ENCODE results near the gene TMEM150A. TPM values are rescaled to one million over a fixed set of nuclear protein-coding genes. Genes with fewer than 3 reads are reported as not detected.
"Not testable (repeated sequence)": the region's sequence is repeated elsewhere in the genome, so short reads cannot be mapped to it uniquely, and the experiment has no call there.

TMEM150A gene
- total RNA-seq, 1 donor from 2014 or later = 31.5 TPM

DNA sequence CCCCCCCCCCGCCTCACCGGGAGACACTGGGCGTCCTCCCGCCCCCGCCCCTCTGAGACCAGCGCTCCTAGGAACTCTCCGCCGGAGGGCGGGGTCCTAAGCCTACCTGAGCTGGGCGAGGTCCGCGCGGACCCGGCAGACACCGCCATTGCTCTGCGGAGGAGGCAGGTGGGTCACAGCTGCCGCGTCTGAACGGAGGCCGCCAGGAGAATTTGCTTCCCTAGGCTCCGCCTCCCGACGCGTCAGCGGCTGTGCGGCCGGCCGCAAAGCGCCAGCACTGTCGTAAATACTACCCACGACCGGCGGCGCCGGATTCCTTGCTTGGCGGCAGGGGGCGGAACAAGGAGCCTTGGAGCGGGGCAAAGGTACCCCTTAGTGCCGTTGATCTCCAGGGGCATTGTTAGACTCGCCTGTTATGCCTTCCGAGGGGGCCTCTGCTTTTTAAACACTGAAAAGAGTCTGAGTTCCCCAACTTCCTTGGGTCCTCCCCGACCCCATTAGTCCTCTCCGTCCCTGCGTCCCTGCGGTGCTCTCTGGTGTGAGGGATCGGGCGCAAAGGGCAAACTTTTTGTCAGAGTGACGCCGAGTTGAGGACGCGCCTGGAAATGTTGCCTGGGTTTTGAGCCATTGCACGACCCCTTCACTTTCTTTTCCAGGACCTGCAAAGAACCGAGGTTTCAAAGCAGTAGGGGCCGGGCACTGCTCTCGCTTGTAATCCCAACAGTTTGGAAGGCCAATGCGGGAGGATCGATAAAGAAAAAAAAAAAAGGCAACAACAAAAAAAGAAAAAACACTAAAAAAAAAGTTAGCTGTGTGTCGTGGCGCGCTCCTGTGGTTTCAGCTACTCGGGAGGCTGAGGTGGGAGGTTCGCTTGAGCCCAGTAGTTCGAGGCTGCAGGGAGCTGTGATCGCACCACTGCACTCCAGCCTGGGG is 41.0 kb downstream of the TMEM150A start, which contains the start of gene GGCX:
GGCX (minus strand) TSS at position 214 of the 933 bp plus-strand sequence; CDS start at position 149, 65 bp downstream.
- Histone ChIP-seq H3K4me1 (peaks cover 24% of the 10 kb centered on the region), H3K4me3 (peak within 1 kb of the TSS; percentile 72), H3K9me3 (no peaks in the 10 kb centered on the region), H3K27me3 (no peaks in the 10 kb centered on the region), H3K36me3 (peaks cover 21% of the 10 kb centered on the region), H3K27ac (peak within 1 kb of the TSS; percentile 90)
- DNase-seq = peak; percentile 99
- intact Hi-C loops (cut with DNase I) = no loop called here
- ATAC-seq = peak; percentile 97
- TF ChIP-seq, protein P1, sequence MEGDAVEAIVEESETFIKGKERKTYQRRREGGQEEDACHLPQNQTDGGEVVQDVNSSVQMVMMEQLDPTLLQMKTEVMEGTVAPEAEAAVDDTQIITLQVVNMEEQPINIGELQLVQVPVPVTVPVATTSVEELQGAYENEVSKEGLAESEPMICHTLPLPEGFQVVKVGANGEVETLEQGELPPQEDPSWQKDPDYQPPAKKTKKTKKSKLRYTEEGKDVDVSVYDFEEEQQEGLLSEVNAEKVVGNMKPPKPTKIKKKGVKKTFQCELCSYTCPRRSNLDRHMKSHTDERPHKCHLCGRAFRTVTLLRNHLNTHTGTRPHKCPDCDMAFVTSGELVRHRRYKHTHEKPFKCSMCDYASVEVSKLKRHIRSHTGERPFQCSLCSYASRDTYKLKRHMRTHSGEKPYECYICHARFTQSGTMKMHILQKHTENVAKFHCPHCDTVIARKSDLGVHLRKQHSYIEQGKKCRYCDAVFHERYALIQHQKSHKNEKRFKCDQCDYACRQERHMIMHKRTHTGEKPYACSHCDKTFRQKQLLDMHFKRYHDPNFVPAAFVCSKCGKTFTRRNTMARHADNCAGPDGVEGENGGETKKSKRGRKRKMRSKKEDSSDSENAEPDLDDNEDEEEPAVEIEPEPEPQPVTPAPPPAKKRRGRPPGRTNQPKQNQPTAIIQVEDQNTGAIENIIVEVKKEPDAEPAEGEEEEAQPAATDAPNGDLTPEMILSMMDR (IDR thresholded peaks at IDR 0.05) = peak; percentile 19

DNA sequence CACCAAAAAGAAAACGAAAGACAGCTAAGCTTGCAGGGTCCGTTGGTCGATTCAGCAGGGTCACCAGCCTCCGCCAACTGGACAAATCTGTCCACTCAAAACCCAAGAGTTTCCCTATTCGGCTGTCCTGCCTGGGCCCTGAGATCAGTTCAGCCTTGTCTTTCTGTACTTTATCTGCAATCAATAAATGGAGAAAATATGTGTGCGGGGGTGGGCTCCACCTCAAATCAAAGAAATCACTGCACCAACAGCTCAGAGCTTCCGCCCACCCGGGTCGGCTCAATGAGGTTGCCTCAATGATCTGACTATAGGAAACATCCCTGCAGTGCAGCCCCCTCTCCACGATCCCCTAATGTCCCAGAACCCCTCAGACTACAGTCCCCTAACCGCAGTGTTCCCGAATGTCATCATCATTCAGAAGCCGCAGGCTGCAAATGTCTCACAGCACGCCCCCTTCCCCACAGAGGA is 41.7 kb downstream of the TMEM150A start:
- Histone ChIP-seq H3K4me1 (peaks cover 24% of the 10 kb centered on the region), H3K27me3 (no peaks in the 10 kb centered on the region), H3K27ac (peak overlapping the region; percentile 90), H3K4me3 (peak overlapping the region; percentile 72), H3K36me3 (peaks cover 26% of the 10 kb centered on the region), H3K9me3 (no peaks in the 10 kb centered on the region)
- intact Hi-C loops (cut with DNase I) = no loop called here
- DNase-seq (no peak), ATAC-seq (no peak)
- TF ChIP-seq, protein P1 (IDR thresholded peaks at IDR 0.05) = no peak

DNA sequence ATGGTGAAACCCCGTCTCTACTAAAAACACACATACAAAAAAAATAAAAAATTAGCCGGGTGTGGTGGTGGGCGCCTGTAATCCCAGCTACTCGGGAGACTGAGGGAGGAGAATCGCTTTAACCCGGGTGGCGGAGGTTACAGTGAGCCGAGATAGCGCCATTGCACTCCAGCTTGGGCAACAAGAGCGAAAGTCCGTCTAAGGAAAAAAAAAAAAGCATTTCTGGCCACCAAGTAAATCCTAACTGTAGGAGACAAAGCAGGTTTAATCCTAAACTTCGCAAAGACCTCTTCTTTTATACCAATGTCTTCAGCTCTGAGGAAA is 42.1 kb downstream of the TMEM150A start:
- Histone ChIP-seq H3K4me3 (peak overlapping the region; percentile 72), H3K36me3 (peaks cover 31% of the 10 kb centered on the region), H3K27ac (peak overlapping the region; percentile 90), H3K4me1 (peaks cover 24% of the 10 kb centered on the region)
- ATAC-seq; H3K27me3 ChIP-seq; DNase-seq; H3K9me3 ChIP-seq; intact Hi-C loops (cut with DNase I): not testable (repeated sequence)

DNA sequence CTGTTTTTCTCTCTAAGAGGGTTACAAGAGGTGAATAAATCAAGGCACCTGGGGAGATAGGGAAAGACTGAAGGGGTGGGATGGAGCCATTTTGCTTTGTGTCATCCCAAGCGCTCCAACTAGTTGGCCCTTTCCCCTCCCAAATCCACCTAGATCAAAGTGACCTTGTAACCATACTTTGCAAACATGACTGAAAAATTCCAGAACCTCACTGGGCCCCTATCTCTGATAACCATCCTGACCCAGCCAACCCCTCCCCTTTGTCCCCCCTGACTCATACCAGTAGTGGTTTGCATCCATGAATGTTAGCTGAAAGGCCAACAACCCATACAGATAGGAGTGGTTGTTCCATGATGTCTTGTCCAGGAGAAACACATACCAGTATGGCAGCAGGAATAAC is 44.3 kb downstream of the TMEM150A start:
- ATAC-seq = no peak
- peaks cover 53% of the 10 kb centered on the region for H3K36me3 ChIP-seq
- intact Hi-C loops (cut with DNase I) = no loop called here
- DNase-seq = no peak
- no peak overlapping the region for H3K4me3 ChIP-seq
- no peaks in the 10 kb centered on the region for H3K9me3 ChIP-seq
- H3K4me1 ChIP-seq = peaks cover 24% of the 10 kb centered on the region
- no peak overlapping the region for H3K27ac ChIP-seq
- H3K27me3 ChIP-seq = no peaks in the 10 kb centered on the region
- TF ChIP-seq, protein P1 (IDR thresholded peaks at IDR 0.05) = no peak

DNA sequence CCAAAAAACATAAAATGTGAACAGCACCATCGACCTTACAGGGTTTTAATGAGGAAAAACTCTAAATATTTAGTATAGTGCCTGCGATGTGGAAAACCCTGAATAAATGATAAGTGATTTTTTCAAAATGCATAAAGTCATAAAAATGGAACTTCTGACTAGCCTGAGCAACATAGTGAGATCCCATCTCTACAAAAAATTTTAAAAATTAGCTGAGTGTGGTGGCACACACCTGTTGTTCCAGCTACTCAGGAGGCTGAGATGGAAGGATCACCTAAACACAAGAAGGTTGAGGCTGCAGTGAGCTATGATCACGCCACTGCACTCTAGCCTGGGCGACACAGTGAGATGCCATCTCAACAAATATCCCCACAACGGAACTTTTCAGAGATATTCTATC is 45.4 kb downstream of the TMEM150A start:
- H3K27me3 ChIP-seq = no peaks in the 10 kb centered on the region
- no peak overlapping the region for H3K27ac ChIP-seq
- TF ChIP-seq, protein P1 (IDR thresholded peaks at IDR 0.05) = no peak
- DNase-seq (no peak), ATAC-seq (no peak)
- H3K4me1 ChIP-seq = peaks cover 27% of the 10 kb centered on the region
- H3K4me3 ChIP-seq = no peak overlapping the region
- H3K36me3 ChIP-seq = peaks cover 63% of the 10 kb centered on the region
- no peaks in the 10 kb centered on the region for H3K9me3 ChIP-seq
- intact Hi-C loops (cut with DNase I) = no loop called here

DNA sequence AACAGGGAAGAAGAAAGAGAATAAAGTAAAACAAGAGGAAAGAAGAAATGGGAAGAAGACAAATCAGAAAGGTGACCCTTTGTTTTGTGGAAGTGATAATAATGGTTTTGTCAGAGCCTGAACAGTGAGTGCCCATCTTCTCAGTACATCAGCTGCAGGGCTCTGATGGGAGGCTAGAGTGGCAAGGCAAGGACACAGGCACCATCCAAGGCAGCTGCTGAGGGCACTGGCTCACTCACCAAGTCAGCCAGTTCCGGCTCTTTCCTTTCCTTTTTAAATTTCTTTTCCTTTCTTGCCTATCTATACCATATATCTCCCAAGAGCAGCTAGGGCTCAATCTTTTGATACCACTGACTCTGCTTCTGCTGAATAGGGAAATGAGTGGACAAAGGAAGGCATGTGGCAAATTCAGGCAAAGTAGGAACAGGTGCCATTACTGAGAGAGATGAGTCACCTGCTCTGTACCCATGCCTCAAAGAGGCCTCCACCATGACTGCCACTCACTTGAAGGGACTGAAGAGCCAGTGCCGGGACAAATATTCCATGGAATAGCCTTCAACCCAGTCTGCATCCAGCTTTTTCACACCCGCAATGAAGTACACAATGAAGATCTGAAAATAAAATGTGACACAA is 47.4 kb downstream of the TMEM150A start:
- H3K27me3 ChIP-seq = no peaks in the 10 kb centered on the region
- ATAC-seq = no peak
- TF ChIP-seq, protein P1 (IDR thresholded peaks at IDR 0.05) = no peak

More for the DNA sequence above, 47.4 kb downstream of the TMEM150A start:
- no peaks in the 10 kb centered on the region for H3K9me3 ChIP-seq
- no peak for DNase-seq
- H3K27ac ChIP-seq = no peak overlapping the region
- H3K4me1 ChIP-seq = peaks cover 21% of the 10 kb centered on the region
- H3K4me3 ChIP-seq = no peak overlapping the region
- peaks cover 82% of the 10 kb centered on the region for H3K36me3 ChIP-seq
- intact Hi-C loops (cut with DNase I) = no loop called here

Measured in upper lobe of right lung (tissue), 1 donor.